HepG2 (cell line): ENCODE results near the gene DNAL4. TPM values are rescaled to one million over a fixed set of nuclear protein-coding genes. Genes with fewer than 3 reads are reported as not detected.

Source experiments
- ARHGAP35 ChIP-seq: sonication (generic); formaldehyde crosslinking; IDR thresholded peaks from 2 replicates; pipeline ENCODE4 v1.9.0; 2022; ENCODE audit warnings: mild to moderate bottlenecking, inconsistent platforms, moderate library complexity, missing genetic modification reagents, borderline replicate concordance
- HNRNPH1 ChIP-seq: fragments of 200-400 bp; formaldehyde crosslinking; optimal IDR thresholded peaks from 2 replicates; pipeline ENCODE3; 2017; ENCODE audit warnings: mild to moderate bottlenecking, low read depth, low read length
- IKZF4 ChIP-seq: sonication (generic); formaldehyde crosslinking; IDR thresholded peaks from 2 replicates; pipeline ENCODE4 v1.5.1; 2020; ENCODE audit warnings: borderline replicate concordance, mild to moderate bottlenecking, low read depth, missing genetic modification reagents; ENCODE audit errors: not compliant biosample characterization
- MYNN ChIP-seq: sonication (generic); formaldehyde crosslinking; IDR thresholded peaks from 2 replicates; pipeline ENCODE4 v1.4.0; 2020; ENCODE audit warnings: mild to moderate bottlenecking, low read depth, missing genetic modification reagents
- NFYC ChIP-seq: IDR thresholded peaks from 2 replicates; pipeline ENCODE4 v1.6.1; 2016; ENCODE audit warnings: missing genetic modification reagents, missing compliant biosample characterization
- RARG ChIP-seq: sonication (generic); formaldehyde crosslinking; IDR thresholded peaks from 2 replicates; pipeline ENCODE4 v1.4.0; 2020; ENCODE audit warnings: low read depth, mild to moderate bottlenecking, missing genetic modification reagents
- SETDB1 ChIP-seq: sonication (generic); formaldehyde crosslinking; IDR thresholded peaks from 2 replicates; pipeline ENCODE4 v1.5.1; 2020; ENCODE audit warnings: missing genetic modification reagents, mild to moderate bottlenecking, borderline replicate concordance
- TAF1 ChIP-seq: sonication (generic); formaldehyde crosslinking; IDR thresholded peaks from 2 replicates; pipeline ENCODE4 v1.4.0; 2020; ENCODE audit warnings: missing genetic modification reagents
- TCF7L2 ChIP-seq: IDR thresholded peaks from 2 replicates; pipeline ENCODE4 v1.6.1; 2011; ENCODE audit warnings: mild to moderate bottlenecking, low read depth, low read length, moderate library complexity
- YEATS4 ChIP-seq: sonication (generic); formaldehyde crosslinking; IDR thresholded peaks from 2 replicates; pipeline ENCODE4 v1.4.0; 2020; ENCODE audit warnings: missing genetic modification reagents, borderline replicate concordance
- ZFAT ChIP-seq: sonication (generic); formaldehyde crosslinking; conservative IDR thresholded peaks from 2 replicates; pipeline ENCODE4 v1.8.1; 2023; ENCODE audit warnings: missing genetic modification reagents, inconsistent platforms
- ZNF12 ChIP-seq: sonication (generic); formaldehyde crosslinking; IDR thresholded peaks from 2 replicates; pipeline ENCODE4 v1.5.0; 2020; ENCODE audit warnings: missing genetic modification reagents
- ZNF564 ChIP-seq: sonication (generic); formaldehyde crosslinking; IDR thresholded peaks from 2 replicates; pipeline ENCODE4 v1.8.1; 2023; ENCODE audit warnings: mild to moderate bottlenecking, missing genetic modification reagents
- ZSCAN30 ChIP-seq: sonication (generic); formaldehyde crosslinking; IDR thresholded peaks from 2 replicates; pipeline ENCODE4 v1.5.0; 2020; ENCODE audit warnings: mild to moderate bottlenecking, missing genetic modification reagents
- polyA plus RNA-seq, 8 experiments: library from polyadenylated mRNA; depleted of rRNA in 3 of 8; stranded (reverse) in 7 of 8; unstranded in 1 of 8; fragments of >200 nt; fragmentation: Illumina TruSeq in 4 of 8; extraction: Trizol in 4 of 8; gene quantifications; 2 replicates each; pipeline versions ENCODE4 v1.2.1 to v1.2.3, GENCODE V29; 2011 to 2016; ENCODE audit warnings: low read depth in 4 of 8, missing spikeins in 1 of 8, mixed read lengths in 1 of 8; ENCODE audit not compliant: insufficient read depth in 1 of 8
- total RNA-seq, 5 experiments: library from RNA; depleted of rRNA; stranded (reverse); fragments of >200 nt; fragmentation: Illumina TruSeq; extraction: Trizol; gene quantifications; 2 replicates each; pipeline ENCODE4 v1.2.3, GENCODE V29; 2016; ENCODE audit warnings: low read depth in 1 of 5
- TF ChIP-seq, protein P1 (sequence below): sonication (generic); formaldehyde crosslinking; IDR thresholded peaks from 2 replicates; pipeline ENCODE4 v1.4.0; 2020; ENCODE audit warnings: missing genetic modification reagents, borderline replicate concordance
- TF ChIP-seq, protein P2 (sequence below): sonication (generic); formaldehyde crosslinking; IDR thresholded peaks from 2 replicates; pipeline ENCODE4 v1.5.0; 2020; ENCODE audit warnings: missing genetic modification reagents
- TF ChIP-seq, protein P3 (sequence below): sonication (generic); formaldehyde crosslinking; IDR thresholded peaks from 2 replicates; pipeline ENCODE4 v1.8.1; 2023; ENCODE audit warnings: mild to moderate bottlenecking, inconsistent platforms, moderate library complexity, missing genetic modification reagents, borderline replicate concordance
- TF ChIP-seq, protein P4 (sequence below): sonication (generic); formaldehyde crosslinking; IDR thresholded peaks from 2 replicates; pipeline ENCODE4 v1.4.0; 2020; ENCODE audit warnings: missing genetic modification reagents, borderline replicate concordance

The DNAL4 gene
- total and polyA plus RNA-seq, 2 of the 13 experiments (the other 11 are each of a cell fraction or from before 2014, with no cell fraction given): 8.0 to 10.7 TPM

DNA sequence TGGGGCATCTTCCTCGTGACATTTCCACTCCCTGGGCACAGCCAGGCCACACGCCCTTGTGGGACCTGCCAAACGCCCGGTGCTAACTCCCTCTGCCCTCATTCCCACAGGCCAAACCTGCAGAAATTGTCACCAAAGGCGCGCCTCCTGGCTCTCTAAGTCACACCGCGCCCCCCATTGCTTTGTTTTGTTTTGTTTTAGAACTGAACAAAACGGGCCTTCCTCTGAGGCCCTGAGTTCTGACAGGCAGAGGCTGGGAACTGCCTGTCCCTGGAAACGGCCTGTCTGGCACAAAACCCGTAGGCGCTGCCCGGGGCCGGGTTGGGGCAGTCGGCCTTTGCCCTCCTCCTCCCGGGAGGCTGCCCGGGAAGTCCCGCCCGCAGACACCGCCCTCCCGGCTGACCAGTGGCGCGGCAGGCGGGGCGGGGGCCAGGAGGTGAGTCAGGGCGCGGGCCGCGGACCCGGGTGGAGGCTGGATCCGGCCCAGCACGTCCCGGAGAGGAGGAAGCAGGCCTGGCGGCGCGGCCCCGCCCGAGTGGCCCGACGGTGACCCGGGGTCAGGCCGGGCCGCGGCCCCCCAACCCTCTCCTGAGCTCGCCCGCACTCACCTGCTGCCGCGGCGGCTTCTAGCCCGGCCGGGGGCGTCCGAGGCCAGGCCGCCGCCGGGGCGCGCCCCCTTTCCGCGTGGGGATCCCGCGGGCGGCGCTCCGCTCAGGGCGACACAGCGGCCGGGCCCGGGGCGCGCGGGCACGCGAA, 38.6 kb downstream of the DNAL4 start (continued):
- TF ChIP-seq, protein P1, sequence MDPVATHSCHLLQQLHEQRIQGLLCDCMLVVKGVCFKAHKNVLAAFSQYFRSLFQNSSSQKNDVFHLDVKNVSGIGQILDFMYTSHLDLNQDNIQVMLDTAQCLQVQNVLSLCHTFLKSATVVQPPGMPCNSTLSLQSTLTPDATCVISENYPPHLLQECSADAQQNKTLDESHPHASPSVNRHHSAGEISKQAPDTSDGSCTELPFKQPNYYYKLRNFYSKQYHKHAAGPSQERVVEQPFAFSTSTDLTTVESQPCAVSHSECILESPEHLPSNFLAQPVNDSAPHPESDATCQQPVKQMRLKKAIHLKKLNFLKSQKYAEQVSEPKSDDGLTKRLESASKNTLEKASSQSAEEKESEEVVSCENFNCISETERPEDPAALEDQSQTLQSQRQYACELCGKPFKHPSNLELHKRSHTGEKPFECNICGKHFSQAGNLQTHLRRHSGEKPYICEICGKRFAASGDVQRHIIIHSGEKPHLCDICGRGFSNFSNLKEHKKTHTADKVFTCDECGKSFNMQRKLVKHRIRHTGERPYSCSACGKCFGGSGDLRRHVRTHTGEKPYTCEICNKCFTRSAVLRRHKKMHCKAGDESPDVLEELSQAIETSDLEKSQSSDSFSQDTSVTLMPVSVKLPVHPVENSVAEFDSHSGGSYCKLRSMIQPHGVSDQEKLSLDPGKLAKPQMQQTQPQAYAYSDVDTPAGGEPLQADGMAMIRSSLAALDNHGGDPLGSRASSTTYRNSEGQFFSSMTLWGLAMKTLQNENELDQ (CRISPR knock-in tag): no peak
- TF ChIP-seq NFYC: no peak
- no peak for TF ChIP-seq ZFAT (CRISPR knock-in tag)
- TF ChIP-seq, protein P2, sequence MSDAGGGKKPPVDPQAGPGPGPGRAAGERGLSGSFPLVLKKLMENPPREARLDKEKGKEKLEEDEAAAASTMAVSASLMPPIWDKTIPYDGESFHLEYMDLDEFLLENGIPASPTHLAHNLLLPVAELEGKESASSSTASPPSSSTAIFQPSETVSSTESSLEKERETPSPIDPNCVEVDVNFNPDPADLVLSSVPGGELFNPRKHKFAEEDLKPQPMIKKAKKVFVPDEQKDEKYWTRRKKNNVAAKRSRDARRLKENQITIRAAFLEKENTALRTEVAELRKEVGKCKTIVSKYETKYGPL (CRISPR knock-in tag): no peak
- no peak for TF ChIP-seq MYNN
- no peak; the same call in 1 of the 2 replicates for TF ChIP-seq TAF1
- TF ChIP-seq SETDB1 (CRISPR knock-in tag): no peak
- TF ChIP-seq, protein P3, sequence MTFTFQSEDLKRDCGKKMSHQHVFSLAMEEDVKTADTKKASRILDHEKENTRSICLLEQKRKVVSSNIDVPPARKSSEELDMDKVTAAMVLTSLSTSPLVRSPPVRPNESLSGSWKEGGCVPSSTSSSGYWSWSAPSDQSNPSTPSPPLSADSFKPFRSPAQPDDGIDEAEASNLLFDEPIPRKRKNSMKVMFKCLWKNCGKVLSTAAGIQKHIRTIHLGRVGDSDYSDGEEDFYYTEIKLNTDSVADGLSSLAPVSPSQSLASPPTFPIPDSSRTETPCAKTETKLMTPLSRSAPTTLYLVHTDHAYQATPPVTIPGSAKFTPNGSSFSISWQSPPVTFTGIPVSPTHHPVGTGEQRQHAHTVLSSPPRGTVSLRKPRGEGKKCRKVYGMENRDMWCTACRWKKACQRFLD (CRISPR knock-in tag): no peak
- peak; percentile 31; the same call in 1 of the 2 replicates for TF ChIP-seq ZNF564 (CRISPR knock-in tag)
- TF ChIP-seq, protein P4, sequence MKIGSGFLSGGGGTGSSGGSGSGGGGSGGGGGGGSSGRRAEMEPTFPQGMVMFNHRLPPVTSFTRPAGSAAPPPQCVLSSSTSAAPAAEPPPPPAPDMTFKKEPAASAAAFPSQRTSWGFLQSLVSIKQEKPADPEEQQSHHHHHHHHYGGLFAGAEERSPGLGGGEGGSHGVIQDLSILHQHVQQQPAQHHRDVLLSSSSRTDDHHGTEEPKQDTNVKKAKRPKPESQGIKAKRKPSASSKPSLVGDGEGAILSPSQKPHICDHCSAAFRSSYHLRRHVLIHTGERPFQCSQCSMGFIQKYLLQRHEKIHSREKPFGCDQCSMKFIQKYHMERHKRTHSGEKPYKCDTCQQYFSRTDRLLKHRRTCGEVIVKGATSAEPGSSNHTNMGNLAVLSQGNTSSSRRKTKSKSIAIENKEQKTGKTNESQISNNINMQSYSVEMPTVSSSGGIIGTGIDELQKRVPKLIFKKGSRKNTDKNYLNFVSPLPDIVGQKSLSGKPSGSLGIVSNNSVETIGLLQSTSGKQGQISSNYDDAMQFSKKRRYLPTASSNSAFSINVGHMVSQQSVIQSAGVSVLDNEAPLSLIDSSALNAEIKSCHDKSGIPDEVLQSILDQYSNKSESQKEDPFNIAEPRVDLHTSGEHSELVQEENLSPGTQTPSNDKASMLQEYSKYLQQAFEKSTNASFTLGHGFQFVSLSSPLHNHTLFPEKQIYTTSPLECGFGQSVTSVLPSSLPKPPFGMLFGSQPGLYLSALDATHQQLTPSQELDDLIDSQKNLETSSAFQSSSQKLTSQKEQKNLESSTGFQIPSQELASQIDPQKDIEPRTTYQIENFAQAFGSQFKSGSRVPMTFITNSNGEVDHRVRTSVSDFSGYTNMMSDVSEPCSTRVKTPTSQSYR (CRISPR knock-in tag): peak; percentile 32; the same call in 1 of the 2 replicates
- 0 out of 2 replicates have a peak, but pooled peaks have one; percentile 66 for TF ChIP-seq RARG (CRISPR knock-in tag)
- TF ChIP-seq IKZF4 (CRISPR knock-in tag): peak; percentile 67
- TF ChIP-seq ARHGAP35 (CRISPR knock-in tag): no peak; the same call in 1 of the 2 replicates
- TF ChIP-seq HNRNPH1: no peak
- TF ChIP-seq ZNF12 (CRISPR knock-in tag): no peak
- TF ChIP-seq TCF7L2: no peak
- TF ChIP-seq ZSCAN30 (CRISPR knock-in tag): no peak
- peak; percentile 70; the same call in 1 of the 2 replicates for TF ChIP-seq YEATS4 (CRISPR knock-in tag)
